HepG2 (cell line): Measurements from ENCODE around the gene SNAP25. TPM values are rescaled to one million over a fixed set of nuclear protein-coding genes. Genes with fewer than 3 reads are reported as not detected.
A peak's percentile ranks its signal among the peaks of the same experiment; 100 is the strongest.

ENCODE experiments used
- ATAC-seq: fragments of 200-7000 bp; cut with Tn5 transposase; 3 replicates; pipeline ENCODE4 v1.9.1; 2020; ENCODE audit warnings: mild to moderate bottlenecking, moderate library complexity
- BruUV-seq: library from RNA; stranded (reverse); fragments of 400-500 nt; replicated peaks from 2 replicates; lab custom pipeline; 2021; lab: Mats Ljungman, UMichigan
- CTCF ChIA-PET: fragments of 300-600 bp; formaldehyde crosslinking; extraction: SDS; loops from one replicate; lab custom pipeline; 2021; ENCODE audit warnings: low total read pairs, inconsistent platforms, low intra/inter-chr PET ratio; lab: Yijun Ruan, JAX
- POLR2A ChIA-PET: fragments of 350-600 bp; sonication (Branson Sonifier 250); formaldehyde crosslinking; loops from one replicate; lab custom pipeline; 2020; ENCODE audit warnings: antibody characterized with exemption, inconsistent platforms; lab: Yijun Ruan, JAX
- DNase-seq: peaks from one replicate; pipeline ENCODE4 v3.0.0-alpha.2; 2015; ENCODE audit warnings: low spot score
- FAIRE-seq: peaks from 3 replicates; lab custom pipeline; 2011; peaks lifted over from hg19 to GRCh38; lab: Jason Lieb, UNC
- H2AFZ ChIP-seq: one replicate; pipeline ENCODE4 v1.6.1; 2011; ENCODE audit warnings: low read length, inconsistent platforms
- H3K27ac ChIP-seq: fragments of 300-600 bp; 3 replicates; pipeline ENCODE4 v1.8.0; 2011; ENCODE audit warnings: mixed run types, mild to moderate bottlenecking, mixed read lengths, low read length, inconsistent platforms; ENCODE audit not compliant: insufficient read depth; ENCODE audit errors: extremely low read length
- H3K27me3 ChIP-seq, 2 experiments: fragments of 200-600 bp in 1 of 2; 2 replicates in 1 of 2; 3 replicates in 1 of 2; pipeline versions ENCODE4 v1.6.0 to v1.8.0; 2011; ENCODE audit warnings: low read length in 2 of 2, mild to moderate bottlenecking in 2 of 2, moderate library complexity in 2 of 2, inconsistent platforms in 1 of 2; ENCODE audit not compliant: insufficient read depth in 2 of 2, control insufficient read depth in 1 of 2
- H3K36me3 ChIP-seq, 2 experiments: fragments of 200-600 bp in 1 of 2; replicated peaks in 1 of 2; 2 replicates in 1 of 2; 3 replicates in 1 of 2; pipeline versions ENCODE4 v1.5.1 to v1.8.0; 2011; ENCODE audit warnings: low read length in 2 of 2, inconsistent platforms in 1 of 2; ENCODE audit not compliant: insufficient read depth in 2 of 2, control insufficient read depth in 1 of 2
- H3K4me1 ChIP-seq: 2 replicates; pipeline ENCODE4 v1.5.1; 2012; ENCODE audit warnings: low read length, inconsistent platforms; ENCODE audit not compliant: insufficient read depth
- H3K4me2 ChIP-seq: 2 replicates; pipeline ENCODE4 v1.6.0; 2011; ENCODE audit warnings: low read depth, low read length, inconsistent platforms
- H3K4me3 ChIP-seq, 3 experiments: fragments of 200-600 bp in 1 of 3; sonication (generic), shearing (Covaris generic) in 1 of 3; replicated peaks in 1 of 3; 2 replicates each; pipeline ENCODE4 v1.5.1; 2011 to 2016; ENCODE audit warnings: low read length in 3 of 3, inconsistent platforms in 2 of 3, low read depth in 2 of 3, mild to moderate bottlenecking in 2 of 3, control low read depth in 1 of 3, mixed read lengths in 1 of 3; ENCODE audit not compliant: insufficient read depth in 1 of 3
- H3K79me2 ChIP-seq: one replicate; pipeline ENCODE4 v1.6.1; 2011; ENCODE audit warnings: low read length, inconsistent platforms; ENCODE audit not compliant: insufficient read depth
- H3K9ac ChIP-seq: 2 replicates; pipeline ENCODE4 v1.6.0; 2011; ENCODE audit warnings: mild to moderate bottlenecking, low read depth, low read length, inconsistent platforms; ENCODE audit not compliant: insufficient read depth
- H3K9me3 ChIP-seq: 2 replicates; pipeline ENCODE4 v1.5.1; 2012; ENCODE audit warnings: mild to moderate bottlenecking, low read length
- H4K20me1 ChIP-seq: 2 replicates; pipeline ENCODE4 v1.6.0; 2011; ENCODE audit warnings: inconsistent platforms, mild to moderate bottlenecking, low read length, moderate library complexity; ENCODE audit not compliant: insufficient read depth
- ARID5B ChIP-seq: IDR thresholded peaks from 2 replicates; pipeline ENCODE4 v1.4.0; 2020; ENCODE audit warnings: mild to moderate bottlenecking, missing genetic modification reagents
- BCL6 ChIP-seq: IDR thresholded peaks from 2 replicates; pipeline ENCODE4 v1.6.1; 2016; ENCODE audit warnings: missing genetic modification reagents, missing compliant biosample characterization
- FOXP4 ChIP-seq: sonication (generic); formaldehyde crosslinking; IDR thresholded peaks from 2 replicates; pipeline ENCODE4 v1.4.0; 2020; ENCODE audit warnings: missing genetic modification reagents
- NCOA2 ChIP-seq: sonication (generic); formaldehyde crosslinking; IDR thresholded peaks from 2 replicates; pipeline ENCODE4 v1.8.0; 2022; ENCODE audit warnings: inconsistent platforms
- NFIC ChIP-seq: IDR thresholded peaks from 2 replicates; pipeline ENCODE4 v1.6.1; 2012; ENCODE audit warnings: mild to moderate bottlenecking, low read length, inconsistent platforms
- RARA ChIP-seq: IDR thresholded peaks from 2 replicates; pipeline ENCODE4 v1.6.1; 2016; ENCODE audit warnings: missing genetic modification reagents, missing compliant biosample characterization
- RCOR2 ChIP-seq: IDR thresholded peaks from 2 replicates; pipeline ENCODE4 v1.6.1; 2016; ENCODE audit warnings: missing biosample characterization, missing genetic modification reagents
- SOX5 ChIP-seq: IDR thresholded peaks from 2 replicates; pipeline ENCODE4 v1.6.1; 2016; ENCODE audit warnings: borderline replicate concordance
- TEAD3 ChIP-seq: optimal IDR thresholded peaks from 2 replicates; pipeline ENCODE3; 2016; ENCODE audit warnings: borderline replicate concordance
- TFAP4 ChIP-seq: sonication (generic); IDR thresholded peaks from 2 replicates; pipeline ENCODE4 v1.6.1; 2016; ENCODE audit warnings: low read depth, borderline replicate concordance
- ZBTB37 ChIP-seq: sonication (generic); formaldehyde crosslinking; IDR thresholded peaks from 2 replicates; pipeline ENCODE4 v1.4.0; 2020; ENCODE audit warnings: mild to moderate bottlenecking, missing genetic modification reagents
- ZFP1 ChIP-seq: IDR thresholded peaks from 2 replicates; pipeline ENCODE4 v1.6.1; 2016
- ZNF292 ChIP-seq: sonication (generic); formaldehyde crosslinking; IDR thresholded peaks from 2 replicates; pipeline ENCODE4 v1.8.1; 2022; ENCODE audit warnings: mild to moderate bottlenecking, low read depth, missing genetic modification reagents, borderline replicate concordance
- ZNF777 ChIP-seq: sonication (generic); formaldehyde crosslinking; IDR thresholded peaks from 2 replicates; pipeline ENCODE4 v1.4.0; 2020; ENCODE audit warnings: missing genetic modification reagents
- WGBS: methylation state at CpG from one replicate; pipeline ENCODE4 v1.1.6; 2017; ENCODE audit warnings: low lambda C conversion rate; 5-methylcytosine and 5-hydroxymethylcytosine counted together
- in situ Hi-C: cut with HindIII; loops from 2 replicates; pipeline ENCODE4 v1.10.0; 2017; ENCODE audit warnings: low pct_unique_long_range_greater_than_20kb; ENCODE audit not compliant: extremely low pct_ligation_motif_present
- intact Hi-C: fragments of 100-400 bp; cut with micrococcal nuclease; formaldehyde crosslinking; loops from one replicate; pipeline ENCODE4 v1.10.0; 2022; ENCODE audit not compliant: unreplicated experiment
- polyA plus RNA-seq, 8 experiments: library from polyadenylated mRNA; depleted of rRNA in 3 of 8; stranded (reverse) in 7 of 8; unstranded in 1 of 8; fragments of >200 nt; fragmentation: Illumina TruSeq in 4 of 8; extraction: Trizol in 4 of 8; gene quantifications; 2 replicates each; pipeline versions ENCODE4 v1.2.1 to v1.2.3, GENCODE V29; 2011 to 2016; ENCODE audit warnings: low read depth in 4 of 8, missing spikeins in 1 of 8, mixed read lengths in 1 of 8; ENCODE audit not compliant: insufficient read depth in 1 of 8
- total RNA-seq, 5 experiments: library from RNA; depleted of rRNA; stranded (reverse); fragments of >200 nt; fragmentation: Illumina TruSeq; extraction: Trizol; gene quantifications; 2 replicates each; pipeline ENCODE4 v1.2.3, GENCODE V29; 2016; ENCODE audit warnings: low read depth in 1 of 5

SNAP25 gene
- total and polyA plus RNA-seq, 2 of the 13 experiments (the other 11 are each of a cell fraction or from before 2014, with no cell fraction given) = not detected

GRCh38 chr20:10352934-10353824 lies 134.5 kb downstream of the SNAP25 start:
- WGBS = 56% methylated on average over 6 of the region's 6 CpGs
- intact Hi-C loops (no loop called here), in situ Hi-C loops (no loop called here)
- Histone ChIP-seq H3K27me3 (no peaks in the 10 kb centered on the region), H3K27ac (no peak overlapping the region), H2AFZ (no peak overlapping the region), H3K4me1 (peaks cover 58% of the 10 kb centered on the region), H3K4me3 (no peak overlapping the region), H3K36me3 (no peaks in the 10 kb centered on the region), H3K9ac (no peak overlapping the region), H4K20me1 (no peaks in the 10 kb centered on the region), H3K79me2 (no peaks in the 10 kb centered on the region), H3K9me3 (no peaks in the 10 kb centered on the region), H3K4me2 (peak overlapping the region; percentile 18; the same call in 1 of the 2 replicates)
- FAIRE-seq (peak; percentile 26), ATAC-seq (peak; percentile 62), DNase-seq (peak; percentile 57)
- no TSS peak for BruUV-seq
- ChIA-PET POLR2A (no interaction called here), CTCF (no interaction called here)
- TF ChIP-seq SOX5 (CRISPR knock-in tag) = peak; percentile 27; the same call in 1 of the 2 replicates
- TF ChIP-seq ZBTB37 (CRISPR knock-in tag) = no peak
- TF ChIP-seq NCOA2 (CRISPR knock-in tag) = peak; percentile 23; the same call in 1 of the 2 replicates
- peak; percentile 79 for TF ChIP-seq TEAD3 (CRISPR knock-in tag)
- TF ChIP-seq NFIC = peak; percentile 49; the same call in 1 of the 2 replicates
- peak; percentile 66 for TF ChIP-seq BCL6 (CRISPR knock-in tag)
- TF ChIP-seq ZNF292 (CRISPR knock-in tag) = no peak
- TF ChIP-seq ARID5B (CRISPR knock-in tag) = peak; percentile 40
- 0 out of 2 replicates have a peak, but pooled peaks have one; percentile 54 for TF ChIP-seq TFAP4
- 0 out of 2 replicates have a peak, but pooled peaks have one; percentile 10 for TF ChIP-seq FOXP4 (CRISPR knock-in tag)
- peak; percentile 14; the same call in 1 of the 2 replicates for TF ChIP-seq RCOR2
- TF ChIP-seq ZNF777 (CRISPR knock-in tag) = no peak
- TF ChIP-seq RARA (CRISPR knock-in tag) = peak; percentile 62
- no peak for TF ChIP-seq ZFP1 (CRISPR knock-in tag)
